HepG2 (cell line): ENCODE measurements around the gene ICE2. TPM values are rescaled to one million over a fixed set of nuclear protein-coding genes. Genes with fewer than 3 reads are reported as not detected.

Experiments used
- ATF4 ChIP-seq, 2 experiments: fragments of 450-650 bp in 1 of 2; sonication (generic) in 1 of 2; formaldehyde crosslinking; IDR thresholded peaks; 2 replicates each; pipeline versions ENCODE4 v1.5.0 to v1.8.0; 2020 to 2022; ENCODE audit warnings: mild to moderate bottlenecking in 1 of 2, missing genetic modification reagents in 1 of 2
- CERS6 ChIP-seq: sonication (generic); formaldehyde crosslinking; IDR thresholded peaks from 2 replicates; pipeline ENCODE4 v1.5.0; 2020; ENCODE audit warnings: missing genetic modification reagents
- HINFP ChIP-seq: sonication (generic); formaldehyde crosslinking; IDR thresholded peaks from 2 replicates; pipeline ENCODE4 v1.4.0; 2020; ENCODE audit warnings: low read depth, mild to moderate bottlenecking, missing genetic modification reagents
- HMGA1 ChIP-seq: sonication (generic); formaldehyde crosslinking; conservative IDR thresholded peaks from 2 replicates; pipeline ENCODE4 v1.4.0; 2020; ENCODE audit warnings: missing genetic modification reagents
- HNF1B ChIP-seq: sonication (generic); formaldehyde crosslinking; IDR thresholded peaks from 2 replicates; pipeline ENCODE4 v1.5.1; 2020; ENCODE audit warnings: mild to moderate bottlenecking, moderate library complexity, missing genetic modification reagents
- LRRFIP1 ChIP-seq: sonication (generic); formaldehyde crosslinking; conservative IDR thresholded peaks from 2 replicates; pipeline ENCODE4 v1.4.0; 2020; ENCODE audit warnings: missing genetic modification reagents
- MYNN ChIP-seq: sonication (generic); formaldehyde crosslinking; IDR thresholded peaks from 2 replicates; pipeline ENCODE4 v1.4.0; 2020; ENCODE audit warnings: mild to moderate bottlenecking, low read depth, missing genetic modification reagents
- RAD51 ChIP-seq: fragments of 450-650 bp; IDR thresholded peaks from 2 replicates; pipeline ENCODE4 v1.6.1; 2016; ENCODE audit warnings: borderline replicate concordance
- TBX3 ChIP-seq: fragments of 450-650 bp; IDR thresholded peaks from 2 replicates; pipeline ENCODE4 v1.6.1; 2017; ENCODE audit warnings: antibody characterized with exemption, mild to moderate bottlenecking, inconsistent platforms, borderline replicate concordance
- TFAP4 ChIP-seq: sonication (generic); IDR thresholded peaks from 2 replicates; pipeline ENCODE4 v1.6.1; 2016; ENCODE audit warnings: low read depth, borderline replicate concordance
- TSC22D2 ChIP-seq: sonication (generic); formaldehyde crosslinking; IDR thresholded peaks from 2 replicates; pipeline ENCODE4 v1.5.1; 2020; ENCODE audit warnings: missing genetic modification reagents, mild to moderate bottlenecking, borderline replicate concordance
- ZFP41 ChIP-seq: sonication (generic); formaldehyde crosslinking; IDR thresholded peaks from 2 replicates; pipeline ENCODE4 v1.4.0; 2020; ENCODE audit warnings: mild to moderate bottlenecking, missing genetic modification reagents, borderline replicate concordance
- ZNF530 ChIP-seq: sonication (generic); formaldehyde crosslinking; IDR thresholded peaks from 2 replicates; pipeline ENCODE4 v1.5.0; 2020; ENCODE audit warnings: low read depth, mild to moderate bottlenecking, missing genetic modification reagents
- ZNF556 ChIP-seq: sonication (generic); formaldehyde crosslinking; IDR thresholded peaks from 2 replicates; pipeline ENCODE4 v1.4.0; 2020; ENCODE audit warnings: mild to moderate bottlenecking, missing genetic modification reagents, borderline replicate concordance
- ZNF672 ChIP-seq: sonication (generic); formaldehyde crosslinking; IDR thresholded peaks from 2 replicates; pipeline ENCODE4 v1.8.1; 2022; ENCODE audit warnings: missing genetic modification reagents
- polyA plus RNA-seq, 8 experiments: library from polyadenylated mRNA; depleted of rRNA in 3 of 8; stranded (reverse) in 7 of 8; unstranded in 1 of 8; fragments of >200 nt; fragmentation: Illumina TruSeq in 4 of 8; extraction: Trizol in 4 of 8; gene quantifications; 2 replicates each; pipeline versions ENCODE4 v1.2.1 to v1.2.3, GENCODE V29; 2011 to 2016; ENCODE audit warnings: low read depth in 4 of 8, missing spikeins in 1 of 8, mixed read lengths in 1 of 8; ENCODE audit not compliant: insufficient read depth in 1 of 8
- total RNA-seq, 5 experiments: library from RNA; depleted of rRNA; stranded (reverse); fragments of >200 nt; fragmentation: Illumina TruSeq; extraction: Trizol; gene quantifications; 2 replicates each; pipeline ENCODE4 v1.2.3, GENCODE V29; 2016; ENCODE audit warnings: low read depth in 1 of 5

Gene ICE2
- total and polyA plus RNA-seq, 2 of the 13 experiments (the other 11 are each of a cell fraction or from before 2014, with no cell fraction given) = 24.8 to 26.4 TPM

- TF ChIP-seq TBX3 (peak; percentile 63), ZNF530 (CRISPR knock-in tag) (no peak), TFAP4 (peak; percentile 92), HMGA1 (no peak), HNF1B (CRISPR knock-in tag) (peak; percentile 73; the same call in 1 of the 2 replicates), CERS6 (CRISPR knock-in tag) (no peak), TSC22D2 (CRISPR knock-in tag) (no peak), ZFP41 (no peak), LRRFIP1 (no peak), RAD51 (no peak), HINFP (CRISPR knock-in tag) (no peak), ZNF672 (CRISPR knock-in tag) (no peak), ZNF556 (CRISPR knock-in tag) (no peak; the same call in 1 of the 2 replicates), MYNN (CRISPR knock-in tag) (no peak), ATF4 (CRISPR knock-in tag; IDR thresholded peaks at IDR 0.05) (peak in 1 of 2 experiments; percentile 86; a peak in 2 of 4 replicates)
Observed at GRCh38 chr15:60379525-60380274, 99.2 kb downstream of the ICE2 start (continued).
